ENCODE data around the gene SRSF9.
"Not testable (repeated sequence)": the region's sequence is repeated elsewhere in the genome, so short reads cannot be mapped to it uniquely, and the experiment has no call there.

The SRSF9 gene, protein sequence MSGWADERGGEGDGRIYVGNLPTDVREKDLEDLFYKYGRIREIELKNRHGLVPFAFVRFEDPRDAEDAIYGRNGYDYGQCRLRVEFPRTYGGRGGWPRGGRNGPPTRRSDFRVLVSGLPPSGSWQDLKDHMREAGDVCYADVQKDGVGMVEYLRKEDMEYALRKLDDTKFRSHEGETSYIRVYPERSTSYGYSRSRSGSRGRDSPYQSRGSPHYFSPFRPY

DNA sequence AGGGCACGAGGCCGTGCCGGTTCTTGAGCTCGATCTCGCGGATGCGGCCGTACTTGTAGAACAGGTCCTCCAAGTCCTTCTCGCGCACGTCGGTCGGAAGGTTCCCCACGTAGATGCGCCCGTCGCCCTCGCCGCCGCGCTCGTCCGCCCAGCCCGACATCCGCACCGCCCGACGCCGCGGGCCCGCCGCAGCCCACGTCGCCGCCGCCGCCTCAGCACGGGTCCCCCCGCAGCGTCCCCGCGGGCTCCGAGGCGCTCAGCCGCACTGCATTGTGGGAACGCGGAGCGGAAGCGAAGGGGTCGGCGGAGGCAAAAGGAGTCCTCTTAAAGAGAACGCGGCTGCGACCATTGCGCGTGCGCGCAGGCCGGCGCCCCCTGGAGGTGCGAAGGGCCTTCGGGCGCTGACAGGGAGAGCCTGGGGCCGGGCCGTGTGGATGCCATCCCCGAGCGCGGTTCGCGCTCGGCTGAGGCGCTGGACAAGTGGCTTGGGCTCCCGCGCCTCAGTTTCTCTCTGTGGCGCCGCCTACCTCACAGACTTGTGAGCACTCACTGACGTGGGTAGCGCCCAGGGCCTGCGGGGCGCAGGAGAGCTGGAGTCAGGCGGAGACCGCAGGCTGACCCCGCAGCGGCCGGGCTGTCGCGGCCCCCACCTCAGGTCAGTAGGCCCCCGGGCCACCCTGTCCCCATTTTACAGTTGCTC is at the start of gene SRSF9:
Gene SRSF9, minus strand, starts transcription at position 299 of the 700 bp plus-strand sequence. Its CDS starts 139 bp downstream, at position 160.
- peak; percentile 96 for DNase-seq (ENCODE audit: low read depth)

DNA sequence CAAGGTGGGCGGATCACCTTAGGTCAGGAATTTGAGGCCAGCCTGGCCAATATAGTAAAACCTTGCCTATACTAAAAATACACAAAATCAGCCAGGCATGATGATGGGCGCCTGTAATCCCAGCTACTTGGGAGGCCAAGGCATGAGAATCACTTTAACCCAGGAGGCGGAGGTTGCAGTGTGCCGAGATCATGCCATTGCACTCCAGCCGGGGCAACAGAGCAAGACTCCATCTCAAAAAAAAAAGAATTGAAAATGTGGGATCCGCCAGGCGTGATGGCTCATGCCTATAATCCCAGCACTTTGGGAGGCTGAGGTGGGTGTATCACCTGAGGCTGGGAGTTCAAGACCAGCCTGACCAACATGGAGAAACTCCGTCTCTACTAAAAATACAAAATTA is 49.8 kb upstream of the SRSF9 start:
- DNase-seq (ENCODE audit: low read depth): not testable (repeated sequence)

DNA sequence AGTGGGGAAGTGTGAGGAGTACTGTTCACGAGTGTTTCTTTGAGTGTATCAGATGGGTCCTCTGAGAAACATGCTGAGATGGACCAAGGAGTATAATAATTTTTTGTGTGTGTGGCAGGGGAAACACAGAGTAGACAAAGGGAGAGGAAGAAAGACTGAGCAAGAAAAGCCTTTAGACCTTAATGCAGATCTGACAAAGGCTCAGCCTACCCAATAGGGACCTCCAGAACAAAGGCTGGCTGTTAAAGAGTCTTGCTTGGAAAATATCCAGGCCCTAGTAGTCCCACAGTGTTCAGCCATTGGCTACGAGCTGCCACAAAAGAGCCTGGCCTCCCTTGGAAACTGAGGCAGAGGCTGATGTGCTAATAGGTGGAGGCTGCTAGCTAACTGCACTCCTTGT is 45.9 kb upstream of the SRSF9 start:
- DNase-seq (ENCODE audit: low read depth): no peak

- no peak for DNase-seq (ENCODE audit: low read depth)
Observed at GRCh38 chr12:120514002-120514401, 44.5 kb upstream of the SRSF9 start.

DNA sequence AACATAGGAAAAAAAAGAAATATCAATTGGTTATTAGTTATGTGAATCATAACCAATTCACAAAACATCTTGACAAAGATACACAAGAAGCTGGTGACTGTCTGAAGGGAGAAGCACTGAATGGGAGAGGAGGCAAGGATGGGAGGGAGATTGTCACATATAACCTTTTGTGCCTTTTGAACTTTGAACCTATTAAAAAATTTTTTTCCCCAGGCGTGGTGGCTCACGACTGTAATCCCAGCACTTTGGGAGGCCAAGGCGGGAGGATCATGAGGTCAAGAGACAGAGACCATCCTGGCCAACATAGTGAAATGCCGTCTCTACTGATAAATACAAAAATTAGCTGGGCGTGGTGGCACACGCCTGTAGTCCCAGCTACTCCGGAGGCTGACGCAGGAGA is 39.0 kb upstream of the SRSF9 start:
- no peak for DNase-seq (ENCODE audit: low read depth)

DNA sequence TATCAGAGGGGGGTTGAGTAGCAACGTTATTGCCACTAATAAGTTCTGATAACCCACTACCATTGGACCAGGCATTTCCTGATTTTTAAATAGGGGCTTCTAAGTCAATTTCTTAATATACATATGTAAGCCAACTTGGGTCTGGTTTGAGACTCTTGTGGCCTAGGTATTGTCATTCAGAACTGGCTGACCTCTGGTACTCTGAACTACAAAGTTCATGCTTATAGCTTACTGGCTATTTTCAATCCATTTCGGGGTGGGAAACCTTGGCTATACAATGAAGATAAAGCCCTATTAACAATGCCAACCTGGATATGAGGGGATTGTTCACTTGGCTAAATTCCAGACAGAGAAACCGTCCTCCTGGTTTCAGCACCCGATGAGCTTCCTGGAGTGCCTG is 35.0 kb upstream of the SRSF9 start:
- DNase-seq (ENCODE audit: low read depth): no peak

DNA sequence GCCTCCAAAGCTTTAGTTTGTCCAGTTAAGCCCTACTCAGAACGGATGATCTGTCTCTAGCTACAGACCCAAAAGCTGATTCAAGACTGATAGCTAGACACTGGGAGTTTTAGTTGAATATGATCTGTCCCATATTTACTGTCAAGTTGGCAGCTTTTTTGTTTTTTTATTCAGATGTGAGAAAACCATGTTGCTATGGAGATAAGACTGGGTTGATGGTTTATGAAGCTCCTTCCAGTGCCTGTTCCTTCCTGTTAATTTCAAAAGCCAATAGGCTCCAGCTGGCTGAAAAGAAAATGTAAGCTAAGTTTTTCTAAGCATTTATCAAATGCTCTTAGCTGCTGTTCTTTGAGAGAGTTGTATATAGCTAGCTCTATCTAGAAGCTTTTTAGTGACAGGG is 31.0 kb upstream of the SRSF9 start:
- no peak for DNase-seq (ENCODE audit: low read depth)

DNA sequence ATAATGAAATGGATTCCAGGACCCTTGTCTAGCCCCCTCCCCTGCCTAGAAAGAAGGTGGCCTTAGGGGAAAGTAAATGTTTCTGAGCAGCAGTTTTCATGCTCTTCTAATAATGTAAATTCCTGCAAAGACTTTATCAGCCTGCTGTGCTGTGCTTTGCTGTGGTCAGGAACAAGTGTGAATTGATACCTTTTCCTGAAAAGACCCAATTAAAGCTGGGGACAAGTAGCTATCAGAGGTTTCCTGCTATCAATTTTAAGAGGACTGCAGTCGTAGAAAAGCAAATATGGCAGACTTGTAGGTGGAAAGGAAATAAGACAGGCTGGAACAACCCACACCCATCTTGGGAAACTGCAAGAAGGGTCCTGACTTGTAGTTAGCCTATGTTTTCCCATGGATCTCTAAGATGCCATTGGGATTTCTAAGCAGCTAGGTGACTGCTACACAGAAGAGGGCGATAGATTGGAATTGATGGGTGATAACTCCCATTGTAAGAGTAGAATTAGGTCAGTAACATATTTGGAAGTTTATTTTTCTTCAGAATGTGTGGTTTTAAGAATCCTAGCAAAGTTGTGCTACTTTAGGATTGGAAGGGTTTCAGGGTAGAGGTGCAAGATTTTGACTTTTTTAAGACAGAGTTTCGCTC is 29.4 kb upstream of the SRSF9 start:
- DNase-seq (ENCODE audit: low read depth): no peak

- DNase-seq (ENCODE audit: low read depth): no peak
Observed at GRCh38 chr12:120497524-120498150, 28.1 kb upstream of the SRSF9 start.

GRCh38 chr12:120496413-120497340 is 27.1 kb upstream of the SRSF9 start:
- DNase-seq (ENCODE audit: low read depth): peak; percentile 36

- DNase-seq (ENCODE audit: low read depth): peak; percentile 96
Observed at GRCh38 chr12:120495731-120496412, 26.3 kb upstream of the SRSF9 start, which contains the start of gene DYNLL1. Gene DYNLL1 (plus strand): TSS chr12:120496113. CDS start chr12:120496422, 309 bp downstream.

- DNase-seq (ENCODE audit: low read depth): no peak
Observed at GRCh38 chr12:120495186-120495730, 25.7 kb upstream of the SRSF9 start.

GRCh38 chr12:120490833-120491512 is 21.4 kb upstream of the SRSF9 start:
- DNase-seq (ENCODE audit: low read depth): no peak

- no peak for DNase-seq (ENCODE audit: low read depth)
Observed at GRCh38 chr12:120490325-120490724, 20.8 kb upstream of the SRSF9 start.

GRCh38 chr12:120489018-120489417 is 19.5 kb upstream of the SRSF9 start:
- no peak for DNase-seq (ENCODE audit: low read depth)

- DNase-seq (ENCODE audit: low read depth): no peak
Observed at GRCh38 chr12:120488057-120488640, 18.6 kb upstream of the SRSF9 start.

GRCh38 chr12:120487552-120487951 is 18.0 kb upstream of the SRSF9 start:
- not testable (repeated sequence) for DNase-seq (ENCODE audit: low read depth)

DNA sequence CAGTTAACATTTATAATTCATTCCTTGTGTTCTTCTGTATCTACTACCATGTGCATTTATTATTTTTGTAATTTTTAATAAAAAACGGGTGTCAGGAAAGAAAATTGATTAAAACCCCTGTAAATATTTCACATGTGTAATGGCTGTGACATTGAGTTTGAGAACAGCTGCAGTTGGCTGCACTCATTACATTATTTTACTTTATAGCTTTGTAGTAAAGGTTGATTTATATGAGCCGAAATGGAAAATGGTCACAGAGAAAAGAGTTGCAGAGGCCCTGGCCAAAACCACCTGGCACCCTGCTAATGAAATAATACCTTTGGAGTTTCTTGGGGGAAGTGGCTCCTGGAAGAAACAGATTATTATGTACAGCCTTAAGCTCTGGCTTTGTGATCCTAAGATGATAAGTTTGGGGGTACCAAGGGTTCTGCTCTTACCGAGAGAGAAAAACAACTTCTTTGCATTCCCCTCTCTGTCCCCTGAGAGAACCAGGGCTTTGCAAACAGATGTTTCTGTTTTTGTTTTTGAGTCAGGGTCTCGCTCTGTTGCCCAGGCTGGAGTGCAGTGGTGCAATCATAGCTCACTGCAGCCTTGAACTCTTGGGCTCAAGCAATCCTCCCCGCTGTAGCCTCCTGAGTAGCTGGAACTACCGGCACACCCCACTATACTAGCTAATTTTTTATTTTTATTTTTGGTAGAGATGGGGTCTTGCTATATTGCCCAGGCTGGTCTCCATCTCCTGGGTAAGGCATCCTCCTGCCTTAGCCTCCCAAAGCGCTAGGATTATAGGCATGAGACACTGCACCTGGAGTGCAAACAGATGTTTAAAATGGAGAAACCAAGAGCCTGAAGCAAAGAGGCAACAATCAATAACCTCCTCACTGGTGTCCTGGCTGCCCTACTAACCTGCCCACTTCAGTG is 16.7 kb upstream of the SRSF9 start:
- no peak for DNase-seq (ENCODE audit: low read depth)

- no peak for DNase-seq (ENCODE audit: low read depth)
Observed at GRCh38 chr12:120483621-120484020, 14.1 kb upstream of the SRSF9 start.

Measured in stimulated activated CD8-positive, alpha-beta memory T cell treated with anti-CD3 and anti-CD28 coated beads, Interleukin-12 subunit alpha, Interleukin-12 subunit beta, amount 100 ng/mL, for 4 hours (primary cell).